ENCODE measurements around the gene SUSD2.

- TF ChIP-seq CTCF (IDR thresholded peaks at IDR 0.05; ENCODE audit: low read length) = no peak
- no peak for TF ChIP-seq EZH2 (IDR thresholded peaks at IDR 0.05; ENCODE audit: borderline replicate concordance, low read length)
Observed at GRCh38 chr22:24185501-24186351, 4.4 kb downstream of the SUSD2 start.
